ENCODE results near the gene MAGI2.

The MAGI2 gene

GRCh38 chr7:79359827-79360226, 93.6 kb downstream of the MAGI2 start:
- no peak for DNase-seq

DNA sequence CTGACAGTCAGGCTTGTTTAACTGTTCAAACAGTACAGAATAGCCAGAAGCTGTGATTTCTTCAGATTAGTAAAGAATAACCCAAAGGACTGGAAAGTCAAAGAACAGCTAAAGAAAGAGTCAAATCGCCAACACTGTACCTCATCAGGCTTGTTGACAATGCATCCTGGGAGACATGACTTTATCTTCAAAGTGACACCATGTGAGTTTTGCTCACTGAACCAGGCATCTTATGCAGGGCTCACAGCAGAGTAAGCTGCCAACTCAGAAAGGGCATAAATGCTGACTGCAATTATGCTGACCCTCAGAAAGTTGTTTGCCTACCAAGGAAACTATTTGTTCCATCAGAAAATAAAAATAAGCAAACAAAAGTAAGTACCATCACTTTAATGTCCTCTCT, 96.4 kb downstream of the MAGI2 start:
- no peak for DNase-seq

GRCh38 chr7:79353720-79354468, 99.6 kb downstream of the MAGI2 start:
- DNase-seq: no peak

DNA sequence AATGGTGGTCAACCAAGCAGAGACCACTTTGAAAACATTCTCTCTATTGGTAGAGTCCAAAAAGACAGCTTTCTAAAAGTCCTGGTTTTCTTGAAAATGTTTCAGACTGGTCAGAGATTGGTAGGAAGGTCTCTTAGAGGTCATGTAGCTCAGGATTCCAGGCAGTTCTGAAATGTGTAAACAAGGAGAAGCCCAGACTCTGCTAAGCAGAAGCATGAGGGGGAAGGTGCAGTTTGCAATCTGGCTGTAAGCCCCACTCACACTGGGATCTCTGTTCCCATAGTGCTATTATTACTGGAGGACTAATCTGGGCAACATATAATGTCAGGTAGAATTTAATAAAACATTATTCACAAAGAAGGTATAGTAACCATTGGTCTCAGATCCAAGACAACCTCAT, 101.1 kb downstream of the MAGI2 start:
- DNase-seq: no peak

- no peak for DNase-seq
These were observed 106.1 kb downstream of the MAGI2 start for GRCh38 chr7:79347351-79347750.

- no peak for DNase-seq
These were observed 111.6 kb downstream of the MAGI2 start for GRCh38 chr7:79341902-79342301.

DNA sequence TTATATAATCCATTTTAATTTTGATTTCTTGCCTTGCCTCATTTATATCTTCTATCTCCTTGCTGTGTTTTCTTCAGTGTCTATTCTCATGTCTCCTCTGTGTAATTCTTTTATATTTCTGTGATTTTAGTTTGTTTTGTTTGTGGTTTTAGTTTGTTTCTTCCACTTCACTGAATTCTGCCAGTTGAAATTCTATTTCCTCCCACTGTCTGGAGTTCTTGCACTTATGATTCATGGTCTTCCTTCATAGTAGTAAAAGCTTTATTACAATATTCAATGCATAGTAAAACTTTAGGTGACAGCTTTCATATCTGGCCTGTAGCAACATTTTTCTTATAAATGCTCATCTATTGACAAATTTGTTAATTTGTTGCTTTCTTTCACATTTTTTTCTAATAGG, 113.3 kb downstream of the MAGI2 start:
- DNase-seq: no peak

DNA sequence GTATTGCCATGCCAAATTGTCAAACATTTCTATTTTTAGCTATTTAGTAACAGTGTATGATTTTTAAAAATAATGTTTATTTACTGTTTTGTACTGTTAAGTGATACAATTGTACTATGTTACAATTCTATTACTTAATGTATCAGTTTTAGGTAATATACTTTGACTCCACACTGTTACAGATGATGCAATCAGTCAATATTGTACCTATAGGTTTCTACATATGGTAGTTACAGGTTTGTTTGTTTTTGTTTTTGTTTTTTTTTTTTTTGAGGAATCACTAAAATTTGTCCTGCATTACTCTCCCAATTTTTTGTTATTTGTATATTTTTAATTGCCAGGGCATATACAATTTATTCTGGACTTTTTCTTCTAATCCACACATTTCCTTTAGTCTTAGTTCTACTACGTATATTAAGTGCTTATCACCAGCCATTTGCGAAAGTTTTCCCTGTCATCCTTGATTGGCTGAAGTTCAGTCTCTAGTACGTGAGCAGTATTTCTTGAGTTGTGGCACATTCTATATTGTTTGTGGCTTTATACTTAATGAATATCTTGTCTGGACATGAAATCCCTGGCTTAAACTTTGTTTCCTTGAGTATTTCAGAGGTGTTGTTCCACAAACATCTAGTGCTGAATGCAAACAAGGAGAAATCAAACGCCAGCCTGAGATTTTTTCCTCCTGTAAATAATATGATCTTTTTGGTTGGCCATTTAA, 114.1 kb downstream of the MAGI2 start:
- DNase-seq: no peak

- no peak for DNase-seq
These were observed 115.8 kb downstream of the MAGI2 start for GRCh38 chr7:79337717-79338116.

GRCh38 chr7:79334841-79335240, 118.6 kb downstream of the MAGI2 start:
- DNase-seq: no peak

DNA sequence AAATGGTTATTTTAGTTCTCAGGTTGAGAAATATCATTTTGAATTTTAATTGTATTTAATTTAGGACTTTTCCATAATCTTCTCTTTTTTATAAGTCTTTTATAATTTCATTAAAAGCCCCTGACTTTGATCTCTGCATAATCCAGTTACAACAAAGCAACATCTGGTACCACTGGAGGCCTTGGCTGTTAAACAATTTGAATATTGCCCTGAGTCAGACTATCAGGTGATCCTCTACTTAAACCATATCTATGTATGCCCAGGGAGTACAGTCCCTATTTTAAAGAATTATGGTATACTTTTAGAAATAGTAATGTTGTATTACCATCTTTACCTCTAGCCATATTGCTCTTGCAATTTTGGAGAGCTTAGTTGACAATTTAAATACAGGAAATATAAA, 119.1 kb downstream of the MAGI2 start:
- DNase-seq: no peak

DNA sequence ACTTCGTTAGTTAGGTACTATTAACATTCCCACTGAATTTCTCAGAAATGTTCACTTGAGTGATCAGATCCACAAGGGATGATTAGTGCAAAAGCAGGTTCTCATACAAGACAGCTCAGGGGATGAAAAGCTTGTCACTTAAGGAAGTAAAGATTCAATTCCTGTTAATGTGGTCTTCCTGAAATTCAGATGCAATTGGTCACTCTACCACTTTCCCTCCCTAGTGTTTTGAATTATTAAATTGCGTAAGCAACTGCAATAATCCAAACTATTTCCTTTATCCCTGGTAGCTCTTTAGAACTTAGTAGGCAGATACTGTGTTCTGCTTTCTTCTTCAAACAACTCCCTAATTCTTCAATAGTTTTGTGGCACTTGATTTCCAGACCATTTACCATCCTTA, 121.4 kb downstream of the MAGI2 start:
- no peak for DNase-seq

DNA sequence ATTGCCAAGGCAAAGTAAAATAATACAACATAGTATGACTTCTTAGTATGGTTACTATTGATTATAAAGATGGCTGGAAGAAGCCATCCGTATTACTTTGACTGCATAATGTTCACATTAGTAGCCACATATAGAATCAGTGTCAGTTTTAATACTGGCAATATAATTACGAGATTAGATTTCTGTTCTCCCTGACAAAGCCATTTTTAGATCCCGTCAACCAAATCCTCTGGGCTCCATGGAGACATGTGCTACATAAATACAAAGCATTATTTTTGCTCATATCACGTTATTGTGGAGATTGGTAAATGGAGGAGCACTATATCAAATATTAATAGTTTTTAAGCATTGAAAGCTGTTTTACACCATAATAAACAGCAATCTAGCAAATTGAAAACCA, 124.0 kb downstream of the MAGI2 start:
- no peak for DNase-seq

GRCh38 chr7:79320741-79321473, 132.6 kb downstream of the MAGI2 start:
- no peak for DNase-seq

- no peak for DNase-seq
These were observed 134.1 kb downstream of the MAGI2 start for GRCh38 chr7:79319369-79319768.

- no peak for DNase-seq
These were observed 135.7 kb downstream of the MAGI2 start for GRCh38 chr7:79317728-79318127.

GRCh38 chr7:79312022-79312421, 141.4 kb downstream of the MAGI2 start:
- DNase-seq: no peak

- DNase-seq: no peak
These were observed 145.3 kb downstream of the MAGI2 start for GRCh38 chr7:79308192-79308591.

- DNase-seq: no peak
These were observed 146.1 kb downstream of the MAGI2 start for GRCh38 chr7:79307376-79307775.

DNA sequence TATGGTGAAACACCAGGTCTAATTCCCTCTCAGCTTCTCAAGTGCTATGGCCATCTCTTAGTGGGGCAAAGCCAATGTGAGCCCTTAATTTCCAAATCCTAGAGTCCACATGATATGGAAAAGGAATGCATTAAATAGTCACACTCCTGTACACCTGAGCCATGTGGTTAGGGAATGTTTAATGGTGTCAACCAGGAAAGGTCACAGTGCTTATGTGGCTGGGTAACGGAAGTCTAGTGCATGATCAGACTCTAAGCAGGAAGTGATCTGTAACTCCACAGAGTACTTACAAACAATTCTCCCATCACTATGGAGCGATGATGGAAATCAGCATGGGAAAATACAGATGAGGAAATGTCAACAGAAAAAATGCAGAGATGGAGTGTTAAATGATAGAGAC, 148.8 kb downstream of the MAGI2 start:
- DNase-seq: no peak

- DNase-seq: no peak
These were observed 151.2 kb downstream of the MAGI2 start for GRCh38 chr7:79302293-79302692.

DNA sequence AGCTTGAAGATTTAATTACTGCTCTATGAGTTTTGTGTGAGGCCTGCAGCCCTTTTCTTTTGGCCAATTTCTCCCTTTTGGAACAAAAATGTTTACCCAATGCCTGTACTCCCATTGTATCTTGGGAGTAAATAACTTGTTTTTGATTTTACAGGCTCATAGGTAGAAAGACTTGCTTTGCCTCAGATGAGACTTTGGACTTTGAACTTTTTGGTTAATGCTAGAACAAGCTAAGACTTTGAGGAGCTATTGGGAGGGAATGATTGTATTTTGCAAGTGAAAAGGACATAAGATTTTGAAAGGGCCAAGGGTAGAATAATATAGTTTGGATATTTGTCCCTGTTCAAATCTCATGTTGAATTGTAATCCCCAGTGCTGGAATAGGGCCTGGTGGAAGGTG, 152.0 kb downstream of the MAGI2 start:
- no peak for DNase-seq

DNA sequence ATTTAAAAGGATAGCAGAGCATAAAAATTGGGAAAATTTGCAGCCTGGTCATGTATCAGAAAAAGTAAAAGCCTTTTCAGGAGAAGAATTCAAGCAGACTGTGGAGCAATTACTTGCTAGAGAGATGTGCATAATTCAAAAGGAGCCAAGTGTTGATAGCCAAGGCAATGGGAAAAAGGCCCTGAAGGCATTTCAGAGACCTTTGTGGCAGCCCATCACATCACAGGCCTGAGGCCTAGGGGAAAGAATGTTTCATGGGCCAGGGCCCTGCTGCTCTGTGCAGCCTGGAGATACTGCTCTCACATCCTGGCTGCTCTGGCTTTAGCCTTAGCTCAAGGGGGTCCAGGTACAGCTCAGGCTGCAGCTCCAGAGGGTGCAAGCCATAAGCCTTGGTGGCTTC, 152.9 kb downstream of the MAGI2 start:
- no peak for DNase-seq

DNA sequence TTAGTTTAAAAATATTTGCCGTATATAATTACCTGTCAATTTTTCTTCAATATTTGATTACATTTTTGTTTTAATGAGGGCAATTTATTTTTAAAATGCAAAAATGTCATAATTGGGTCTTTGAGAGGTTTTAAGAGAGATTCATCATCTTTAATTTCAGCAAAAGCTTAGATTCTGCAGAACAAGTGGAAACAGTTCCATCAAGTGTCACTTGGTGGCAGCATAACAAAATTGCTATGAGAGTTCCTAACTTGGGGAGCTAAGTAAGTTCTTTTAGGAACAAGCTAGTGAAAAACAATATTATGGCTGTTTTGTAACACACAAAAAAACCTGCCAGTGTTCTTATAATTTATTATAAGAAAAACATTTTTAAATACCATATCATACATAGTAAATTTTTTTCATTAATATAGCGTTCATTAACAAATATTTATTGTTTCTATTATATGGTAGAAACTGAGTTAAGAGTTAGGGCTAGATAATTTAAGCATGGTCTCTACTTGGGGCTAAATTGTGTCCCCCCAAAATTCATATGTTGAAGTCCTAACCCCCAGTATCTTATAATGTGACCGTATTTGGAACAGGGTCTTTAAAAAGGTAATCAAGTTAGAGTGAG, 155.2 kb downstream of the MAGI2 start:
- no peak for DNase-seq
